Nucleus accumbens (tissue), 56 donors: ENCODE results near the gene FGFR3.

Experiments used
- DNase-seq, 56 donors: peaks; one replicate each; lab custom pipeline; 2025; lab: John Stamatoyannopoulos, UW

The FGFR3 gene

DNA sequence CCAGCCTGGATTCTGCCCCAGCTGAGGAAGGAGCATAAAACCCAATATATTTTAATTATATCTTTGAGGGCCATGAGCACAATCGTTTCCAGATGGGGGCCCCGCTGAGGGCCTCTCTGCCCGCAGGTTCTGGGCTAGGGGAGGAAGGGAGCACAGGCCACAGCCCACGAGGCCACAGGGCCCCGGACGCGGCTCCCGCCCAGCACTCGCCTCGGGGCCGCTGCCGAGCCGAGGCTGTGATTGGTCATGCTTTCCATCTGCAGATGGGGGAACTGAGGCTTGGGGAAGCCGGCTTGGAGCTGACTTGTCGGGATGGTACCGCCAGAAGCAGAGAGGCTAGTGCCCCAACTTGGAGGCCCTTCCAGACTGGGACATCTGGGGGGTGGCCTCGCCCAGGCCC lies 37.8 kb upstream of the FGFR3 start:
- no peak for DNase-seq

DNA sequence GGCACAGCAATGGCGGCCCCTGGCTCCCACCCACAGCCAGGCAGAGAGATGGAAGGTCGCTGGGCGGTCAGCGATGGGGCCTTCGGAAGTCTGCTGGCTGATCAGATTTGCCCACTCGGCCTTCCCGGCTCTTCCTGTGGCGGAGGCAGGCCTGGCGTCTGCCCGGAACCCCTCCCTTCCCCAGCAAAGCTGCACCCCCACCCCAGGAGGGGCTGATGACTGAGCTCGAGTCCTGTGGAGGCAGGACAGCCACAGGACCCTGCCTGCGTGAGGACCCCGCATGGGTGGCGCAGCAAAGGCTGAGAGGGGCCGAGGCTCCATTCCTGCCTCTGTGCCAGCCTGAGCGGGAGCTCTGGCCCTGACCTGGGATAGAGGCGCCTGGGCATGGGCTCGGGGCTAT lies 37.0 kb upstream of the FGFR3 start:
- no peak for DNase-seq

GRCh38 chr4:1756893-1757779 lies 36.0 kb upstream of the FGFR3 start:
- no peak for DNase-seq

DNA sequence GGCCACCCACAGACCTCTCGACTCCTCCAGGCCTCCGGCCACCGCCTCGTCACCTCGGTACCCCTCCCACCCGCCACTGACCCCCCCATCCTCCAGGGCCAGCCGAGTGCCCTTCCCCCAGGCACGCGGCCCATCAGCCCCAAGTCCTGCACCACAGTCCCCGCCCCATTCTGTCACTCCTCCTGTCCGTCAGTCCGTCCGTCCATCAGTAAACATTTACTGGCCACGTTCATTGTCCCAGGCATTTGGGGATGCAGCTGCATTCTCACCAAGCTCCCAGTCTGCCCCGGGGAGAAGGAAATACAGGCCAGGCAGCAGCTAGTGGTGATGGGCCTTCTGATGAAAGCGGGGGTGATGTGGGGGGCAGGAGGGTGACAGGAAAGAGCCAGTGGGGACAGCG lies 35.3 kb upstream of the FGFR3 start:
- DNase-seq: no peak

GRCh38 chr4:1758306-1759121 lies 34.6 kb upstream of the FGFR3 start:
- DNase-seq: no peak

DNA sequence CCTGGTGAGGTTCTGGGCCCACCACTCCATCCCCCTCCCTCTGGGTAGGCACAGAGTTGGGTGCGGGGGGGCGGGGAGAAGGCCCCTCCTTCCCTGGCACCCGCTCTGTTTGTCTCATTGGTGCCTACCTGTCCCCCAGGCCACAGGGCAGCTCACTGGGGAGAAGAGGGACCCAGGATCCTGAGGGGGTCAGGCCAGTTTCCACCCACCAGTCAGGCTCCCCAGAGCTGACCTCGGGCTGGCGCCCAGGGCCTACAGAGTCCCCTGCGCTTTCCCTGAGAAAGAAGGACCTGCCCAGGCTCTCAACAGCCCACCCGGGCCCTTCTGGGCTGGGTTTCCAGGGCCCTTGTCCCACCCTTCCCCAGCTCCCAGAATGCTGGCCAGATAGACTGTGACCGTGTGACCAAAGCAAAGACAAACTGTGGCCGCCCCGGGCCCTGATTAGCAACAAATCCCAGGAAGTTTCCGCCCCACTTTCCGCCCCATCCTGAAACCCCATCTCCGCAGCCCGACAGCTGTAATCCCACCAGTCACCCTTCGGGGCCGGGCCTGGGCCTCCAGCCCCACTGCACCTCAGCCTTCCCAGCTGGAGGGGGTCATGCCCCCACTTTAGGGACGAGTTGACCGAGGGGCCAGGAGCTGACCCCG lies 33.8 kb upstream of the FGFR3 start:
- DNase-seq: no peak

- DNase-seq: no peak
These were observed 33.3 kb upstream of the FGFR3 start for GRCh38 chr4:1759818-1760223.

DNA sequence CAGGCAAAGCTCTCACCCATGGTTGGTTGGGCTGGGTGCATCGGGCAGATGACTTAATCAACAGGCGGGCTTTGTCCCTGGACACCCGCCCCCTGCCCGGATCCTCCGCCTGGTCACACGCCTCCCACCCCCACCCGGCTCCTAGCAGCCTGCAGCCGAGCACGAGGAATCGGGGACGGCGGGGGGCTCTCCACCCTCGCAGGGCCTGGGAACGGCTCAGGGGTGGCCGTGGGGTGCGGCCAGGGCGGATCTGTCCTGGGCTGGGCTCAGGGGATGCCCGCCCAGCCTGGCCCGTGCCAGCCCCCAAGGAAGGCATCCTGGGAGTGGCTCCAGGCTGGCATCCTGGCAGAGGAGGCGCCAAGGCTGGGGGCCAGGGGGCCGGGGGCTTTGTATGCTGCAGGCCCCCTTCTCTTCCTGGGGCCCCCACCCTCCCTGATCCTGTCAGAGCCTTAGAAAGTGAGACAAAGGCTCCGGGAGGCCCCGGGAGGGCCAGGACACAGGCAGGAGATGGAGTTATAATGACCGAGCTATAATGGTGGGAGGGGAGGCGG lies 32.5 kb upstream of the FGFR3 start:
- DNase-seq: peak in 4 of 56 donors; percentile 9 to 60 (median 26)

DNA sequence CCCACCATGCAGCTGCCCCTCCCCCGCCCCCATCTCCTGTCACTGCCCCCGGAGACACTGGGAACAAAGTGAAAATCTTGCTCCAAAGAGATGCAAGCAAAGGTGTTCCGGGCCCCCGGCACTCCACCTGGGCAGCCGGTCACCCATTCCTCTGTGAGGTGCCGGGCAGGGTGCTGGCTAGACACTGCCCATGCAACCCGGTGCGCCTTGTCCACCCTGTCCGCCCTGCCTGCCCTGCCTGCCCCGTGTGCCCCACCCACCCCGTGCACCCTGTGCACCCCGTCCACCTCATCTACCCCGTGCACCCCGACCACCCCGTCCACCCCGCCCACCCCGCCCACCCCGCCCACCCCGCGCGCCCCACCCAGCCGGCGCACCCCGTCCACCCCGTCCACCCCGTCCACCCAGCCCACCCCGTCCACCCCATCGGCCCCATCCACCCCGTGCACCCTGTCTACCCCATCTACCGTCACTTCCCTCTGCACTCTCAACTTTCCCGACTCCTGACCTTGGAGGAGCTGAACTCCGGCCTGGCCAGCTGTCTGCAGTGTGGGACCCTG lies 31.9 kb upstream of the FGFR3 start:
- no peak for DNase-seq

GRCh38 chr4:1762264-1763010 lies 30.7 kb upstream of the FGFR3 start:
- no peak for DNase-seq

DNA sequence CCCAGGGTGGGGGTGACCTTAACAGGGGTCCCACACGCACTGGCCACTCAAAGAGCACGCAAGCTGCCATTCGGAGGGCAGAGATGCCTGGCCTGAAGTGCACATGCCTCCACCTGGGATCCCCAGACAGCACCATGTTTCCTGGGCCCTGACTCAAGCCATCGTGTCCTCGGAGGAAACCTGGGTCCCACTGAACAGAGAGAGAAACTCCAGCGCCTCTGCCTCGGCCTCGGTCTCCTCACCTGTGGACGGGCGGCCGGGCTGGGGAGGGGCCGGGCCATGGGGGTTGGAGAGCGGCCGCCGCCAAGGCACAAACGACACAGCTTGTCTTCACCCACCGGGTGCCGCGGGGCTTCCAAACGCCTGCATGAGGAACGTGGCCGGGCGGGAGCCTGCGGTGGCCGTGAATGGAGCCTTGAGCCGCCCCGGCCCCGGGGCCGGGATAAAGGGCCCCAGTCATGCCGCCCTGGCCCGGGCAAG lies 30.0 kb upstream of the FGFR3 start:
- peak in 1 of 56 donors; percentile 23 for DNase-seq

GRCh38 chr4:1763550-1764080 lies 29.5 kb upstream of the FGFR3 start:
- peak in 30 of 56 donors; percentile 13 to 69 (median 40) for DNase-seq

DNA sequence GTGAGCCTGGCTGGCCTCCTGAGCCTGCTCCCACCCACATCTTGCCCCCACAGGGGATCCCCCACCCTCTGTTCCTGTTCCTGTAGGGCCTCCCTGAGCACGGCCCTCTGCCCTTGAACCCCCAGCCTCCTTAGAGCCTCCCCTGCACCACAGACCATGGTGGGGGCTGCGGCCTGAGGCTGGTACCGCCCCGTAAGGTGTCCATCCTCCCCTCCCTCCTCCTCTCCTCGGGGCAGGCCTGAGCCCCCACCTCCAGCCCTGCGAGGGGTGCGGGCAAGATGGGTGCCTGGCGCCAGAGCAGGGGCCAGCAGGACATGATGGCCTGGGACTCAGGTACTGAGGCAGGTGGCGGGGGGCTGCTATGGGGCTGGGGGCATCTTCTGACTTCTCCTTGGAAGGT lies 28.4 kb upstream of the FGFR3 start:
- DNase-seq: no peak

DNA sequence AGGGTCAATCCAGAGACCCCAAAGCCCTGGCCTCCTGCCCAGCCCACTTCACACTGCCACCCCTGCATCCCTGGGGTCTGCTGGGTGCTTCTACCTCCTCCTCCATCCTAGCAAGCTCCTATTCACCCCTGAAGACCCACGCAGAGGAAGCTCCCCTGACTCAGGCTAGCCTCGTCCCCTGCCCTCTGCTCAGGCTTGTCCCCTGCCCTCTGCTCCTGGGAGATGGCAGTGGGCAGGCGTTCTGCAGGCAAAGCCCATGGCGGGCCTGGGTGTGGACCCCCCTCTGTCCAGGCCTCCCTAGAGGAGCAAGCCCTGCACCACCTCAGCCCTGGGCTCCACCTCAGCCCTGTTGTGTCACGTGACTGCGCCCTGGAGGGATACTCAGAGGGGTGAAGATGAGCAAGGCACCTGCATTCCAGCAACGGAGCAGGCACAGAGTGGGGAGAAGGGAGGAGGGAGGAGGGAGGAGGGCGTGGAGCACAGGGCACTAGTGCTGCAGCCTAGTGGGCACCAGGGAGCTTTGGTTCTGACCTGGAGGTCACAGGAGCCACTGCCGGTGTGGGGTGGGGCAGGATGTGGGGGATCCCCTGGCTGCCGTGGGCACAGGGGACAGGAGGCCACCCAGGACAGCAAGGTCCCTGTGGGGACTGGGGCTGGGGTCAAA lies 27.6 kb upstream of the FGFR3 start:
- DNase-seq: no peak

DNA sequence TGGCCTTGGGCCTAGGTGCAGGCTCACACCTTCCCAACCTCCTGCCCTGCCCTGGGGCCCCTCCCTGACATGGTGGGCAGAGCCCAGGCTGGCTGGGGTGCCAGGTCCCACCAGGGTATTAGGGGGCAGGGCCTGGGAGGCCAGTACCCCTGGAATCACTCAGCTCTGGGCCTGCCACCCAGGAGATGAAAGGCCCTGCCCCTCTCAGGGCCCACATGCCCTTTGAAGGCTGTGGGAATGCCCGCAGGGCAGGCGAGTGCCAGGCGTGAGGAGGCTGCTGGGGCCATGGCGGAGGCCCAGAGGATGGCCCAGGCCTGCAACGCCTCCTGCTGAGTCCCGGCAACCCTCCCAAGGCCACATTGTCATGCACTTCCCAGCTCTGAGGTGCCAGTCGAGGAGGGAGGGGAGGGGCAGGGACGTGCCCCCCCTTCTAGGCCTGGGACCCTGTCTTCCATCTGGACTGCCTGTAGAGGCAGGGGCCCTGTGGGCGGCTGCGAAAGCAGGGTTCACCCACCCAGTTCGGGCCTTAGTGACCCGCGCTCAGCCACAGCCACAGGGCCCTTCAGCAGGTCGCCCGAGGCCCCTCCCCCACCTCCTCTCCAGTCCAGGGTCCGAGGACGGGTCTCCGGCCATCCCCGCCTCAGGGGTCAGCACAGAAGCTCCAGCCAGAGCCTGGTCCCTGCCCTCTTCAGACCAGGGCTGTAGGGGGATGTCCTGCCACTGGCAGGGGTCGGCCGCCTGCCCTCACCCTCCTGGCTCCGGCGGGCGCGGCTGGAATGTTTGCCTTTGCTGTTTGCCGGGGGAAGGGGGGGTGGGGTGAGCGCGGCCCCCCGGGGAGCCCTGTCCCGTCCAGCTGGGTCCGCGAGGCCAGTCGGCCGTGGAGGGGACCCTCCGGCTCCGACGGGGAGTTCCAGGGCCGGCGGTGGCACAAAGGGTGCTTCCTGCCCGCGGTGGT lies 26.7 kb upstream of the FGFR3 start:
- DNase-seq: peak in 4 of 56 donors; percentile 6 to 36 (median 16)

DNA sequence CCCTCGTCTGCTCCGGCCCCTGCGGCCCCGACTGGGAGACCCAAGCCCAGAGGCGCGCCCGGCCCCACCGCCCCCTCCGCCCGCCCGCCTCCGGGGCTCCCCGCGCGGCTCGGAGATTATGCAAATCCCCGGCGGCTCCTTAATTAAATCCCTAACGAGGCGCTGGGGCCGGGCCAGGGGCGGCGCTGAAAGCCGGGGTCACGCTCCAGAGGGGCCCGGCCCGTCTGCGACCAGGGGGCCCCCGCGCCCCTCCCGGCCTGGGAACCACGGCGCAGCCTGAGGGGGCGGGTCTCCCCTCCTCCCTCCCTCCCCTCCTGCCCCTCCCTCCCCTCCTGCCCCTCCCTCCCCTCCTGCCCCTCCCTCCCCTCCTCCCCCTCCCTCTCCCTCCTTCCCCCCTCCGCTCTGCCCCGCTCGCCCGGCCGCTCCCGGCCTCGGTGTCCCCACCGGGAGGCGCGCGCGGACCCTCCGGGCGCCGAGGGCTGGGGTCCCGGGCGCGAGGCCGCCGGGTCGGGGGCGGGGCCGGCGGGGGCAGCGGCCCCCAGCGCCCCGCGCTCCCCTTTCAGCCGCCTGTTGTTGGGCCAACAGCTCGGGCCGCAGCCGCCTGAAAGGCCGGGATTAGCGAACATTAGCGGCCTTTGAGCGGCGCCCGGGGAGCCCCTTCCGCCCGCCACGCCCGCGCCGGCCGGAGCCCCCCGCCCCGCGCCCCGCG lies 25.9 kb upstream of the FGFR3 start:
- peak in 18 of 56 donors; percentile 19 to 72 (median 46) for DNase-seq
